ENCODE results near the gene FTSJ1. TPM values are rescaled to one million over a fixed set of nuclear protein-coding genes. Genes with fewer than 3 reads are reported as not detected.

The FTSJ1 gene
- total and polyA plus RNA-seq, 7 donors: 15.6 to 39.9 (median 26.9) TPM

GRCh38 chrX:48487362-48487798 is 11.4 kb downstream of the FTSJ1 start:
- WGBS, 2 donors: 78 to 87% methylated on average over 10 of the region's 10 CpGs
- no peak for TF ChIP-seq POLR2A (IDR thresholded peaks at IDR 0.05)
- TF ChIP-seq POLR2AphosphoS5 (IDR thresholded peaks at IDR 0.05): no peak
- TF ChIP-seq EP300 (IDR thresholded peaks at IDR 0.05): no peak
- TF ChIP-seq CTCF (IDR thresholded peaks at IDR 0.05): no peak
- H3K4me1 ChIP-seq: no peaks in the 10 kb centered on the region
- no peak overlapping the region for H3K4me3 ChIP-seq
- no peaks in the 10 kb centered on the region for H3K9me3 ChIP-seq
- no peak overlapping the region for H3K27ac ChIP-seq
- peaks cover 0 to 11% (median 1%) of the 10 kb centered on the region in 4 donors for H3K36me3 ChIP-seq
- no peaks in the 10 kb centered on the region for H3K27me3 ChIP-seq
- intact Hi-C loops (cut with DNase I): no loop called here
- DNase-seq: no peak

GRCh38 chrX:48488034-48488433 is 12.0 kb downstream of the FTSJ1 start:
- DNase-seq: no peak
- intact Hi-C loops (cut with DNase I): no loop called here
- whole genome bisulfite sequencing, 2 donors: 93 to 97% methylated on average over 3 of the region's 3 CpGs

GRCh38 chrX:48489296-48489695 is 13.3 kb downstream of the FTSJ1 start:
- TF ChIP-seq CTCF (IDR thresholded peaks at IDR 0.05): no peak
- no peak for TF ChIP-seq POLR2A (IDR thresholded peaks at IDR 0.05)
- TF ChIP-seq EP300 (IDR thresholded peaks at IDR 0.05): no peak
- no peak for TF ChIP-seq POLR2AphosphoS5 (IDR thresholded peaks at IDR 0.05)
- H3K9me3 ChIP-seq: no peaks in the 10 kb centered on the region
- no peak overlapping the region for H3K4me3 ChIP-seq
- no peak for DNase-seq
- WGBS, 2 donors: 88 to 94% methylated on average over 9 of the region's 9 CpGs
- no peaks in the 10 kb centered on the region for H3K4me1 ChIP-seq
- no peak overlapping the region for H3K27ac ChIP-seq
- H3K36me3 ChIP-seq: no peaks in the 10 kb centered on the region
- intact Hi-C loops (cut with DNase I): no loop called here
- H3K27me3 ChIP-seq: no peaks in the 10 kb centered on the region

More at GRCh38 chrX:48488034-48488433, 12.0 kb downstream of the FTSJ1 start:
- Histone ChIP-seq H3K4me3 (no peak overlapping the region), H3K9me3 (no peaks in the 10 kb centered on the region), H3K4me1 (no peaks in the 10 kb centered on the region), H3K27me3 (no peaks in the 10 kb centered on the region), H3K27ac (no peak overlapping the region), H3K36me3 (peaks cover 0 to 8% (median 0%) of the 10 kb centered on the region in 4 donors)
- TF ChIP-seq POLR2AphosphoS5 (IDR thresholded peaks at IDR 0.05) (no peak), CTCF (IDR thresholded peaks at IDR 0.05) (no peak), EP300 (IDR thresholded peaks at IDR 0.05) (no peak), POLR2A (IDR thresholded peaks at IDR 0.05) (no peak)

- no peaks in the 10 kb centered on the region for H3K9me3 ChIP-seq
- H3K36me3 ChIP-seq: no peaks in the 10 kb centered on the region
- no peak overlapping the region for H3K27ac ChIP-seq
- H3K27me3 ChIP-seq: no peaks in the 10 kb centered on the region
- no peak overlapping the region for H3K4me3 ChIP-seq
- intact Hi-C loops (cut with DNase I): no loop called here
- TF ChIP-seq POLR2AphosphoS5 (IDR thresholded peaks at IDR 0.05): no peak
- TF ChIP-seq CTCF (IDR thresholded peaks at IDR 0.05): no peak
- TF ChIP-seq EP300 (IDR thresholded peaks at IDR 0.05): no peak
- no peak for TF ChIP-seq POLR2A (IDR thresholded peaks at IDR 0.05)
- no peaks in the 10 kb centered on the region for H3K4me1 ChIP-seq
- WGBS, 2 donors: 75 to 84% methylated on average over 2 of the region's 2 CpGs
- no peak for DNase-seq
Observed at GRCh38 chrX:48489892-48490291, 13.9 kb downstream of the FTSJ1 start.

- Histone ChIP-seq H3K36me3 (no peaks in the 10 kb centered on the region), H3K4me1 (no peaks in the 10 kb centered on the region), H3K4me3 (no peak overlapping the region), H3K27ac (no peak overlapping the region), H3K27me3 (no peaks in the 10 kb centered on the region), H3K9me3 (no peaks in the 10 kb centered on the region)
- WGBS, 2 donors: 84 to 89% methylated on average over 8 of the region's 8 CpGs
- TF ChIP-seq POLR2AphosphoS5 (IDR thresholded peaks at IDR 0.05): no peak
- TF ChIP-seq CTCF (IDR thresholded peaks at IDR 0.05): no peak
- no peak for TF ChIP-seq POLR2A (IDR thresholded peaks at IDR 0.05)
- no peak for TF ChIP-seq EP300 (IDR thresholded peaks at IDR 0.05)
- DNase-seq: no peak
- intact Hi-C loops (cut with DNase I): no loop called here
Observed at GRCh38 chrX:48490661-48491060, 14.7 kb downstream of the FTSJ1 start.

Measured in sigmoid colon (tissue), 7 donors.